HG03565 (cell line): ENCODE results near the gene USB1.

Experiments
- ATAC-seq: cut with Tn5 transposase; IDR thresholded peaks from one replicate; pipeline ENCODE4 v1.9.1; 2021; ENCODE audit warnings: mild to moderate bottlenecking, moderate library complexity; ENCODE audit not compliant: unreplicated experiment

The USB1 gene

GRCh38 chr16:58016840-58017446 lies 15.7 kb downstream of the USB1 start:
- no peak for ATAC-seq

DNA sequence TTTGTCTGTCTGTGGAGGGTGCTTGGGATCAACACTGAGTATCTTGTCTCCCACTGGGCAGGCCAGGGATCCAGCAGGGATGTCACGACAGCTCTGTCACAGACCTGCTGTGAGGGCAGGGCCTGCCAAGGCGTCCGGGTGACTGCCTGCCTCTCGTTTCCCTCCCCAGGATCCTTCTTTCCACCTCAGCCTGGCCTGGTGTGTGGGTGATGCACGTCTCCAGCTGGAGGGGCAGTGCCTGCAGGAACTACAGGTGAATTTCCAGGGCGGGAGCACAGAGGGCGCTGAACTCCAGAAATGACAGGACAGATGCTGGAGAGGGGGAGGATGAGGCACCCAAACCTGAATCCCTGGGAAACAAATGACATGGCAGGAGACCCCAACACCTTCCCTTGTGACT lies 17.6 kb downstream of the USB1 start:
- ATAC-seq, result no peak

- no peak for ATAC-seq
Measured at GRCh38 chr16:58019866-58020538, 18.8 kb downstream of the USB1 start.

- ATAC-seq, result no peak
Measured at GRCh38 chr16:58020628-58021521, 19.7 kb downstream of the USB1 start.

DNA sequence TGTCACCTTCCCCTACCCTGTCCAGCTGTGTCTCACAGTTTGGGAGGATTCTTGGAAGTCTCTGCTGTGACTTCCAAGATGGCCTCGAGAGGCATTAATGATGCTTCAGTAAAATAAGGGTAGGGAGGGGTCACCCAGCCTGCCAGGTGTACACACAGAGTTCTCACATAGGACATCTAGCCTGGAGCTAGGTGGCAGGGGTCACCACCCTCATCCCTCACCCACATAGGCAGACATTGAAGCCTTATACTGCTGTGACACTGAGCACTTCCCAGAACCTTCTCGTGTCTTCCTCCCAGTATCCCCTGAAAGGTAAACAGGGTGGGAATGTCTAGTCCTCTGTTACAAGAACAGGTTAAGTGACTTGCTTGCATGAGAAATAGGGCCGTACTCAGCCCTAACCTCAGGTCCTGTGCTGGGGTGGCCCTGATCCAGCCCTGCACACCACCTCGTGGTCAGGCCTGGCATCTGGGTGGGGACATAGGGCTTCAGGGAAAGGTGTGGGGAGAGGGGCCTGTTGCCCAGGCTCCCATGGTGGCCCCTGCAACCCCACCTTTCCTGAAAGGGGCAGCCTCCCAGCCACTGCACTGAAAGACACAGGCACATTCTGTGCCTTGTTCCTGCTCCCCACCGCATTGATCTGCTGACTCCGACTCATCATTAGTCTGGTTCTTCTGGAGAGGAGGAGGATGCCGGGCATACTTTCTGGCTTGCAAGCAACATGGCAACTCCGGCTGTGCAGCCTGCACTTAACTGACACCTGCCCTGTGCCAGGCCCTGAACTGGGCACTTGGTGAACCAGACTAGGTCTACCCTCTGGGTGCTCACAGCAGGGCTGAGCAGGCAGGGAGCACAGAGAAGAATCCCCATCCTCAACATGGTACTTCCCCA lies 20.7 kb downstream of the USB1 start:
- ATAC-seq, result no peak

DNA sequence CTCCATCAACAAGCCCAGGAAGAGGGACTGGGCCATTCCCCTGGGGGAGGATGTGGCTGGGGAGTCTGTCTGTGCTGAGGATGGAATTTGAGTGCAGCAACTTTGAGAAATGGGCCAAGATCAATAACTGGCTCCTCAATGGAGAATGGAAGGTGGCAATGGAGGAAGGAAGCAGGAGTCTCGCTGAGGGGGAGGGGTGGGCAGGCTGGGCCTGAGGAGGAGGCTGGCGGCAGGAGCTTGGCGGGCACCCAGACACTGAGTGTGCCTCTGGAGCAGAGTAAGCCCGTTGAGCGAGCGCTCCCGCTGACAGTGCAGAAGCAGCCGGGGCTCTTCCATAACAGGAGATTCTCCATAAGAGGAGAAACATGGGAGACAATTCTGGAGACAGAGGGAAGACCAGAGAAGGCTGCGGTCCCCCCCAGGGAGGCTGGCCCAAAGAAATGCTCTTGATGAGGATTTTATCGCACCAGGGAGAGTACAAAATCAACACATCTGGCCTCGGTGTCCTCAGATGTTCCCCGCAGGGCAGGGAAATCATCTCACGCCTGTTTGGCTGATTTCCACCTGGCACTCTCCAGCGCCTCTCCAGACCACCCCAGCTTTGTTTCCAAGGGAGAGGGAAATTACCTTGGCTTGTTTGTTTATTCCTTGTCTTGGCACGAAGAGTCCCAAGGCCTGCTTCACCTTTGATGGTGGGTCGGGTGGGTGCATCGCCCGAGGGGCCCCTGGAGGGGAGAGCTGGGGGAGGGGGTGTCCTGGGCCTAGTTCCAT lies 21.6 kb downstream of the USB1 start:
- no peak for ATAC-seq

GRCh38 chr16:58024486-58025350 lies 23.5 kb downstream of the USB1 start:
- no peak for ATAC-seq

DNA sequence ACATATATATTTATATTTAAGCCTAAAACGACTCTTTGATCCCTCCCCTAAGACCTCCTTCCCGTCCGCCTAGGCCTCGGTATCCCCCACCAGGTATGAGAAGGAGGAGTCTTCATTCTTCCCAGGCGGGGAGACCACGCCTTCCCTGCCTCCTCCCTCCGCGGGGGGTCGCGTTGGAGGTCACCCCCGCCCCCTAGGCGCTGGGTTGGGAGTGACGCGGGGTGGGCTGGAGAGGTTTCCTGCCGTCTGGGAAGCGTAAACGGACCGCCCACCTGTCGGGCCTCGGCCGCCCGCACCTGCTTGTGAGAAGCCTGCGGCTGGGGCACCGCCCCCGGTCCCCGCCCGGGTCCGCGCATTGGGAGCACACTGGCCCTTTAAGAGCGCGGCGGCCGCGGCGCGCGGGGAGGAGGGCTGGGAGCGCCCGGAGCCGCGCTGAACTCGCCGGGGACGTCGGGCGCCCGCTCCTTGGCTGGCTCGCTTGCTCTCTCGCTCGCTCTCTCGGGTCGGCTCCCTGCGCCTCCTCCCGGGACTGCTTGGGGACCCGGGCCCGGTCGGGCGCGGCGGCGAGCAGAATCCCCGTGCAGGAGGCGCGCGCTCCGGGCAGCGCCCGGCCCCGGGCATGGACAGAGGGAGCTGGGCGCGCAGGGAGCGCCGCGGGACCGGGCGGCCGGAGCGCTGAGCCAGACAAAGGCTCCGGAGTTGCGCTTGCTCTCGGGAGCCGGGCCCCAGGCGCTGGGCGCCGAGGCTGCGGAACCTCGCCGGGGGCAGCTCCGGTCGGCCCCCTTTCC lies 24.3 kb downstream of the USB1 start, which contains the start of gene MMP15:
MMP15 (plus strand) TSS at position 404 of the 788 bp plus-strand sequence. CDS start 597 bp downstream, outside the sequence.
- peak; percentile 50 for ATAC-seq

DNA sequence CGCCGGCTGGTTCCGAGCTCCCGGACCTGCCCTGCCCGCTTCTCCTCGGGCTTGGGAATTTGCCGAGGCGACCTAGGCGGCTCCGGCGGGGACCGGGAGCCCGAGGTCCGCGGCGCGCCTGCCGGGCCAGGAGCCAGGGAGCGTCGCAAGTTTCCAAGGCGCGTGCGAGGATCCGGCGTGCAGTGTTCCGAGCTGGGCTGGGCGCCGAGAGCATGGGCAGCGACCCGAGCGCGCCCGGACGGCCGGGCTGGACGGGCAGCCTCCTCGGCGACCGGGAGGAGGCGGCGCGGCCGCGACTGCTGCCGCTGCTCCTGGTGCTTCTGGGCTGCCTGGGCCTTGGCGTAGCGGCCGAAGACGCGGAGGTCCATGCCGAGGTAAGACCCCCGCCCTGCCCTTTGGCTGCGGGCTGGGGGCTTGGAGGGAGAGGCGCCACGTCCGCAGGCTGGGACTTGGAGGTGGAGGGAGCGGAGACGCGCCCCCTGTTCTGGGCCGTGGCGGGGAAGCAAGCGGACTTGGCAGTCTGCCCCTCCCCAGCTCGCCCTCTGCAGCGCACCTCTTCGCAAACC lies 25.0 kb downstream of the USB1 start:
- ATAC-seq, result no peak

DNA sequence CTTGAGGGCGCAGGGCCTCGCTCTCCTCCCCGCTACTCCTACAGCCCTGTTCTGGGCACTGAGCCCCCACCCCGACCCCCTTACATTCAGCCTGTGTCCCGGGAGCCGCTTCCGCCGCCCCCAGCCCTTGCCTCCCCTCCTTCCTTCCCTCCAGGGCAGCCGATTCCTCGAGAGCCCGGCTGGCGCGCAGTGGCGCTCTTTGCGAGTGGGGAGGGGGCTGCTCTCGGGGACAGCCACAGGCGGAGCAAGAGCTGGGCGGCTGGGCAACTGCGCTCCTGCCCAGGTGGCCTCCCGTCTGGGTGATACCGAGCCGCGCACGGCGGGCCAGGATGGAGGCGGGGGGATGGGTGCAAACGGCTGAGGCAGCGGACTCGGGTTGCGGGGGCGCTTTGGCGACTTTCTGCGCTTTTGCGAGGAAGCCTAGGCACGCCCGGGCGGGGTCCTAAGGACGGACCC lies 25.5 kb downstream of the USB1 start:
- no peak for ATAC-seq

GRCh38 chr16:58027161-58027915 lies 26.1 kb downstream of the USB1 start:
- no peak for ATAC-seq

DNA sequence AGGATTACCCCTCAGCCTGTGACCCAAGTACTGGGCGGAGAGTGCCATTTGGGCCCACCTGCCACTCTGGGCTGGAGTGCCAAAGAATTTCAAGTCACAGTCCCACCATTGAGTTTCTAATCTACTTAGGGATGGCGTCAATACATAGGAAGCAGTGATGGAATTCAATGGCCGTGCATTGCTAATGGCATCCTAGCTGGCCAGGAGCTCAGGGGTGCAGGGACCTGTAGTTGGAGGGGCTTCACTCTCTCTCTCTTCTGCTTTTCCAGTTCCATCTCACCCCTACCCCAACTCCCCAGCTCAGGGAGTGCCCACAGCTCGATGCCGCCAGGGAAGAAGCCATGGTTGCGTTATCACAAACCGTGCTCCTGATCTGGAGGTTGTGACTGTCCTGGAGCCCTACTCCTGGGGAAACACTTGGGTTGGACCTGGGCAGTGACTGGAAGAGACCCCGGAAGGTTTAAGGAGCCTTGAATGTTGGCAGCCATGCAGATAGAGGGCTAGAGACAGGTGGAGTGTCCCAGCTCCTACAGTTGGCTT lies 26.8 kb downstream of the USB1 start:
- ATAC-seq, result no peak

DNA sequence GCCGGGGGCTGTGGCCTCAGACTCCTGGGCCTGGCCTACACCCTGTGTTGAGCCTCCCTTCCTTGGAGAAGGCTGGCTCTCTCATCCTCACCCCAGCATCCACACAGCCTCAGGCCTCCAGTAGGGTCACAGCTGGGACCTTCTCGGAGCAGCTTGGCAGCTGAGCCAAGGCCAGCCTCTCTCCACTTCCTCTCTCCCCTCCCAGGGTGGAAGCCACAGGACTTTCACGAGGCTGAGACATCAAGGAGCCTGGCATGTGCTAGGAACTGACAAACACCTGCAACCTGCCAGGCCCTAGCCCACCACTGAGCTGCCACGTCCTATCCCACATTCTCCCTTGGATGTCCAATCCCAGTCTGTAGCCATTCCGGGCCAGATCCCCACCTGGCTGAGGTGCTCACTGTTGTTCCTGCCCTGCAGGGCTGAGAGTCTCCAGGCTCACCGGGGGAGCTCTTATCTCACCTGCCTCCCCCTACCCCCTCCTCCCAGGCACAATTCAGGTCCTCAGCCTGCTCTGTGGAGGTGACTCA lies 27.4 kb downstream of the USB1 start:
- no peak for ATAC-seq

DNA sequence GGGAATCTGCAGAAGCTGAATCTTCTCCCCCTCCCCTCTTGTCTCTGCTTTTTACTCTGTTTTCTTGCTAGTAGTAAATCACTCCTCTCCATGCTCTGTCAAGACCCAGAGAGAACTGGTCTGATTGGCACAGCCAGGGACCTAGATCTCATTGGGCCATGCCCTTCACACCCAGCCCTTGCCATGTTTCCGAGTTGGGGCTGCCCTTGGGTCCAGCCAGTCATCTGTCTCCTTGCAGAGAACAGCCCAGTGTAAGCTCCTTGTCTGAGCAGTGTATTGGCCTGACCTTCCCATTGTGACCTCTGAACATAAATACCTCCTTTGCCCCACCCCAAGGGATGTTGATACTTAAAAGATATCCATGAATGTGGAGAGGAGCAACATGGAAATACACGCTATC lies 28.2 kb downstream of the USB1 start:
- ATAC-seq, result no peak

- no peak for ATAC-seq
Measured at GRCh38 chr16:58030136-58030840, 29.1 kb downstream of the USB1 start.
